HG02981 (cell line): Measurements from ENCODE around the gene PER2.

Source experiments
- ATAC-seq: cut with Tn5 transposase; IDR thresholded peaks from one replicate; pipeline ENCODE4 v1.9.1; 2021; ENCODE audit warnings: mild to moderate bottlenecking, moderate library complexity; ENCODE audit not compliant: unreplicated experiment

Gene PER2

DNA sequence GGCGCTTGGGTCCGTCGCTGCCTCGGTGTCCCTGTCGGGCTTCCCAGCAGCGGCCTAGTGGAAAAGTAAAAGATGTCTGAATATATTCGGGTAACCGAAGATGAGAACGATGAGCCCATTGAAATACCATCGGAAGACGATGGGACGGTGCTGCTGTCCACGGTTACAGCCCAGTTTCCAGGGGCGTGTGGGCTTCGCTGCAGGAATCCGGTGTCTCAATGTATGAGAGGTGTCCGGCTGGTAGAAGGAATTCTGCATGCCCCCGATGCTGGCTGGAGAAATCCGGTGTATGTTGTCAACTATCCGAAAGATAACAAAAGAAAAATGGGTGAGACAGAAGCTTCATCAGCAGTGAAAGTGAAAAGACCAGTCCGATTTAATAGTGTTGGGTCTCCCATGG lies 56.6 kb downstream of the PER2 start:
- ATAC-seq: no peak

DNA sequence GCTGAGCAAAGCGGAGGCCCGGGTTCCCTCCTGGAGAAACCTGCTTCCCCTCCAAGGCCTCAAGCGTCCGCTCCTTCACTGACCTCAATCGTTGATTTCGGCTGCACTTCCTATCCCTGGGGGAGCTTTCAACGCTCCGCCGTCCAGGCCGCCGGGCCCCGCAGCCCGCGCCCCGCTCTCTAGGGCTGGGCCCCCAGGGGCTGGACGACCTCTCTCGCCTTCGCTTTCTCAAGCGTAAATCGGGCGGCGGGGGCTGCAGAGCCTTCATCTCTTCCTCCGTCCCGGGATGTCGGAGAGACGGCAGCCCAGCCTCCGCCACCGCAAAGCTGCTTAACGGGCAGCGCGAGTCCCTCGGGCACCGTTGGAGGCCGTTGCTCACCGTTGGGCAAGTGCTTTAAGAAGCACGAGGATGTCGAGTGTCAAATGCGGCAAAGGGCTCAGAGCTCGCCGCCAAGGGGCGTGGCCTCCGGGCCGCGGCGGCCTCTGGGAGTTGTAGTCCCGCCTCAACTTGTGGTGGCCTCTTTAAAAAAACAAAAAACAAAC lies 57.1 kb downstream of the PER2 start:
- ATAC-seq: peak; percentile 63

DNA sequence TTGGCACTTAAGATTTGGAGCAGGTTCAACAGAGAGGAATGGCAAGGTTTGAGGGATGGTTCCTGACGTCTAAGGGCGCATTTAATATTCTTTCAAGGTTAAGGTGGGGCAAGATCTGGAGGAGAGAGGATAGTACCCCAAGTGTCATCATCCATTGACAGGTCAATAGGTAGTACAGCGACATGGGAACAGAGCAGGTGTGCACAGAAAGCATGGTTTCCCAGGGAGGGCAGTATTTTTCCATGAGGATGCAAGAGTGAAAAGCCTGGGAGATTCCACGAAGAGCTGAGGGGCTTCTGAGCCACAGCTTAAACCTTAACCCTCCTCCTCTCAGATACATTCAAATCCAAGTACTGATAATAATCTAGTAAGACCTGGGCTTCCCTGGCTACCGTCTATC lies 57.7 kb downstream of the PER2 start:
- no peak for ATAC-seq

DNA sequence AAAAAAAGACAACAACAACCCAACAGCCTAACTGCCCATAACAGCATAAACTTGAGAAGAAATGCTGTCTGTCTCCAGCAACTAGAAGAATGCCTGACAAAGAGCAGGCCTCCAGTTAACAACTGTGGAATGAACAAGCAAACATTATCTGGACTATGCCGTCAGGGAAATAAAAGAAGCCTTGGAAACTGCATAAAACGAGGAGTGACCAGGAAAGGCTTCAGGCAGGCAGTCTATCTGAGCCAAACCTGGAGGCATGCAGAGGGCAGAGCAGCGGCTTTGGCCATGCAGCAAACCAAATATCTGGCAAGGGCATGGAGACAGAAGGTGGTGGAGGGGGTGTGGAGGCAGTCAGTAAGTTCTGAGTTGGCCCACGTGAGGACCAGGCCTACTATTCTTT lies 59.7 kb downstream of the PER2 start:
- no peak for ATAC-seq

DNA sequence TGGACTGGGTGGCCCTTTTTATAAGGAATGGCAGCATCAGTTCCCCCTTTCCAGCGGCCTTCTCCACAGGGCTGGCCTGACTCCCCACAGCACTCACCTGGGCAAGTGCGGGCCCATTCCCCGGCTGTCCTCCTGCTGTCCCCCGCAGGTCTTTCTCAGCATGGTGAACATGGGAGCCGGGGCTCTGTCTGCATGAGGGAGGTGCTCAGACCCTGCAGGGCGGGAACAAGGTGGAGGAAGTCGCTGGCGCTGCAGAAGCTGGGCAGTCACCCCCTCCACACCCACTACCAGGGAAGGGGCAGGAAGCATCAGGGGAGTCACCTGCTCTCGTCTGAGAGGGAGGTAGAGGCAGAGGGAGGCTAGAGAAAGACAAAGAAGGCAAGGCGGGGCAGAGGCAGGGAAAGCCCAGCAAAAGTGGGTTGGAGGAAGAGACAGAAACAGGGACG lies 60.8 kb downstream of the PER2 start:
- ATAC-seq: no peak

DNA sequence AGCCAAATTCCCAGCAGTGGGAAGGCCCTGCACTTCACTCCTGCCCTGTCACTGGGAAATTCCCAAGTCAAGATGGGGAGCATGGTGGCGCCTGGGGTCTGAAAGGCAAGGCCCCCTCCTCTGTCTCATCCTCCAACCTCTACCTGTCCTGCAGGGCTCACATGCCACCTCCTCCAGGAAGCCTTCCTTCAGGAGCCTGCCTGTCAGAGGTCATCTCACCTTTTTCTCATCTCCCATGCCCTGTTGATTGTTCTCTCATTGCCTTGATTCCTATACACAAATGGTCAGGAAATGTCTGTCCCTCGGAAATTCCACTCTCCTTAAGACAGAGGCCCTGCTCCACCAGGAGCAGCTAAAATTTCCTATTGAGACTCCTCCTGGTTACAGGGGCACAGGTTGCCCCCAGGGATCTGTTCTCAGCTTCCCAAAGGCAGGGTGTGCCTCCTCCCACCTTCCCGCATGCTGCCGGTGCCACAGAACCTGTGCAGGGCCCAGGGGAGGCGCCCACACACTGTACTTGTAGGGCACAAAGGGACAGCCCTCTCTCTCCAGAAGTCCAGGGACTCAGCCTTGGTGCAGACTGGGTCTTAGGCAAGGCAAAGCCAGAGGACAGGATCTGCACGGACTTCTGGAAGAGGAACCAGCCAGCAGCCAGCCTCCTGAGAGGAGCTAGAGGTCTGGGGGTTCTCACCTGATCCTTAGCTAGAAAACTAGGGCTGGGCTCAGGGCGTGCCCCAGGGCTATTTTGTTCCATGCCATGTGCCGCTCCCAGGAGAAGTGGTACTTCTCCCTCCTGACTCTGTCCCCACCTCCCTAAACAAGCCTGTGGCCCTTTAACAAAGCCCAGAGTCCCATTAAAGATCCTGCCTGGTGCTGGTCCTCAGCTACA lies 61.5 kb downstream of the PER2 start:
- ATAC-seq: no peak

DNA sequence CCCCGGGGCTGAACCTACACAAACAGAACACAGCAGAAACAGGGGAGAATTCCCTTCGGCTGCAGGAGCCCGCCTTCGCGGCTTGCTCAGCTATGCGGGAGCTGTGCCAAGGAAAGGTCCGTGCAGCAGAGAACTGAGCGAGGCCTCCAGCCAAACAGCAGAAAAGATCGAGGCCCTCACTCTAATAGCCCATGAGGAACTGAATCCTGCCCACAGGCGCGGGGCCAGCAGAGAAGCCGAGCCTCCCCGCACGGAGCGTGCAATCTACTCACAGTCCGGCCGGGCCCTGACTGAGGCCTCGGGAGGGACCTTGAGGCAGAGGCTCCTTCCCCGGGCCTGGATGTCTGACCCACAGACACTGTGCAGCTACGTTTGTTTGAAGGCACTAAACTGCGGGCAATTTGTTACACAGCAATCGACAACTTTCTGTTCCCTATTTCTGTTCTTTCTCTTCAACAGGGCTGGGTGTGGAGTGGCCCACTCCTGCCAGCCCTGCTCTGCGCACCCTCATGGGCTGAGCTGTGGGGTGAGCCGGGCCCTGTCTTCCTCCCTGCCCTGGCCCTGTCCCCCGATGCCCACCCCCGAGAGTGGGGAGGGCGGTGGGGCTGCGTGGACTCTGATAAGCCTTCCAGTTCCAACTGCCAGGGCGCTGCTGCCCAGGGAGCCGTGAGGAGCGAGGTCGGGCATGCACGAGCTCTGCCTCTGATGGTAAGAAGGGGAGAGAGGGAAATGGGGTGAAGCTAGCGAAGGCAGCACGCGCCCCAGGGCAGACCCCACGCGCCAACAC lies 62.3 kb downstream of the PER2 start:
- ATAC-seq: no peak

DNA sequence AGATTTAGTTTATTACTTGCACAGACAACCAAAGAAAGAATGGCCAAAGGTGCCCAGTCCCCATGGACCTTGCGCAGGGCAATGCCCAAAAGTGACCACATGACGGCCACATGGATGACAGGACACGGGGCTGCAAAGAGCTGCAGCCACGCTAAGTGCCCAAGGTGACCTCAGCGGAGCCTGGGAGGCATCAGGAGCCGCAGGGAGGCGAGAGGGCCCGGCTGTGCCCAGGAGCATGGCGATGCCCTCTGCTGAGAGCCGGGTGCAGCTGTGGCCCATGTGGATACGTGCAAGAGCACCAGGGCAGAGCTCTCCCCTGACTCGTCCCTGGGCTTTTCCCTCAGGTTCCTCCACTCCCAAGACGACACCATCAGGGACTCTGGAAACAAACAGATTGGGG lies 63.3 kb downstream of the PER2 start:
- ATAC-seq: no peak

DNA sequence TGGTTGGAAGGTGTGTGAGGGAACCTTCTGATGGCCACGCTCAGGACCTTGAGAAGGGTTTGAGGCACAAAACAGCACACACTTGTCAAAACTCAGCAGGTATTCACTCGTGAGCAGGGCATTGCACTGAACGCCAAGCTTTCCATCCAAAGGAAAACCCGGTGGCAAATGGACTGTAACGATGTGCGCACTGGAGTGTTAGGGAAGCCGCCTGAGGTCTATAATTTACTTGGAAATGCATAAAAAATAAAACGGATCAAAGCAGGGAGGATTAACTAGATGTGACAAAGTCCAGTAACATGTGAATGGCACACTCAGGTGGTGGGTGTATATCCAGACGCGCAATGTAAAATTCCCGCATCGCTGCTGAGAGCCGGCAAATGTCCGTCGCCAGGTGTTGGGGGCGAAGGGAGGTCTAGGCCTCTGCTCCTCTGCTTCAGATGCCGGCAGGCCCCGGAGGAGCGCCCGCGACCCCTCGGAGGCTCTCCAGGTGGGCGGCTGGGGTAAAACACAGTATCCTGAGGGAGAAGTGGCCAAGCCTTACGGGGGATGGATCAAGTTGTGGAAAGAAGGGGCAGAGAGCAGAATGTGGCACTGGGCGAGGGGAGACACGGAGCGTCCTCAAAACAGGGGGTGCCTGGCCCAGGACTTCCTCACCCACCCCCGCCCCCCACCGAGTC lies 63.9 kb downstream of the PER2 start:
- no peak for ATAC-seq

DNA sequence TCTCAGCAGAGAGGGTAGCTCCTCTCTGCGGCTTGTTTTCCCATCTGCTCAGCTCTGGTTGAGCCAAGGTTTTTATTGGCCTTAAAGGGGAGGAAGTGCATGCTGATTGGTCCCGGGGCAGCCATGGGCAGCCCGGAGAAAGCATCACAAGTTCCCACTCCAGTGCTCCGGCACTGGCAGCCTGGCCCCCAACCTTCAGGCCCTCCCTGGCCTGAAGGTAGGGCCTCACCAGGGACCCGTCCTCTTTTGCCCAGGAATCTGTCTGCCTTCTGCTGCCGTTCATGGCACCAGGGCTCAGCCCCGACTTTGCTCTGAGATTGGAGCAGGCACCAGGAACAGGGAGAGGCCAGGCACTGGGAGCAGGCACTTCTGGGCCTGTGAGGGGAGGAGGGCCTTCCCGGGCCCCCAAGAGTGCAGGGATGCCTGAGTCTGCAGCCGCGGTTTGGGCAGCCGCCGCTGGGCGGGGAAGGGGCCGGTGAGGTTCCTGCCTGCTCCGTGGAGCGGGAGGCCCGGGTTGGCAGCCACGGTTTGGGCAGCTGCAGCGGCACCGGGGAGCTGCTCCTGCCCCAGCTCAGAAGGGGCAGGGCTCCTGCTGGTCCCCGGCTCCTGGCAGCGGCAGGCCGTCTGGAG lies 67.4 kb downstream of the PER2 start:
- no peak for ATAC-seq

DNA sequence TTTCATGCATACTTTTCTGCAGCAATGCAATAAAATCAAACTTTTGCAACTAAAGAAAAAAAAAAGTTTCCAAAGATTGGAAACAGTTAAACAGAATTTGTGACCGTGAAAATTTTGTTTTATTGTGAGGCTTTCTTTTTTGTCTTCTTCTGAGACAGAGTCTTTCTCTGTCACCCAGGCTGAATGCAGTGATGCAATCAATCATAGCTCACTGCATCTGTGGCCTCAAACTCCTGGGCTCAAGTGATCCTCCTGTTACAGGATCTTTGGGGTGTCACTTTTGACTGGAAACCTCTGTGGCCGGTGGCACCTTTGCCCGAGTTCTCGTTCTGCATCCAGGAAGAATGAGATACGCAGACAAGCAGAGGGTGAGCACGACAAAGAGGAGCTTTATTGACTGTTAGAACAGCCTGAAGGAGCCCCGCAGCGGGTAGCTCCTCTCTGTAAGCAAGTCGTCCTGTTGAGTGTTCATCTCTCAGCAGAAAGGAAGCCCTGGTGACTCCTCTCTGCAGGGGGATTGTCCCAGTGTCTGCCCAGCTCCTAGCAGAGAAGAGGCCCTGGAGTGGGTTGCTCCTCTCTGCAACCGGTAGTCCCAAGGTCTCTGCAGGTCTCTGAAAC lies 68.0 kb downstream of the PER2 start:
- ATAC-seq: no peak

DNA sequence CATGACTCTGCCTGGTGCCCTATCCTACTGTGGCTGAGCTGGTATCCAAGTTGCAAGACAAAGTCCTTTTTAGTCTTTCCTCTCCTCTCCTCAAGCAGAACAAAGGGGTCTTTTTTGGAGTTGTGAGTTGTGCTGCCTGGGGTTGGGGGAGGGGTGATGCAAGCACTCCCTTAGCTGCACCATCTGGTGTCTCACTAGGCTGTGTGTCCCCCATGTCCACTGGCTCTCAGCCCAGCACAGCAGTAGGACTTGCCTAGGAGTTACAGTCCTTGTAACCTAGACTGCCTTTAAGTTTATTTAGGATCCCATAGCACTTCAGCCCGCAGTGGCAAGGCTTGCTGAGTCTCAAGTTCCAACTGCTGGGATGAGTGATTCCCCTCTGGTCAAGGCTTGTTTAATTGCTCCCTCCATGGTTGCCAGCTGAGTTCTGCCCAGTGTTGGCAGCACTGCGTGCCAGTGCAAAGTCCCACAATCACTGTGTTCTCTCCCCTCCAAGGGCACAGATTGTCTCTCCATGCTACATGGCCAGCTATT lies 71.7 kb downstream of the PER2 start:
- ATAC-seq: no peak

DNA sequence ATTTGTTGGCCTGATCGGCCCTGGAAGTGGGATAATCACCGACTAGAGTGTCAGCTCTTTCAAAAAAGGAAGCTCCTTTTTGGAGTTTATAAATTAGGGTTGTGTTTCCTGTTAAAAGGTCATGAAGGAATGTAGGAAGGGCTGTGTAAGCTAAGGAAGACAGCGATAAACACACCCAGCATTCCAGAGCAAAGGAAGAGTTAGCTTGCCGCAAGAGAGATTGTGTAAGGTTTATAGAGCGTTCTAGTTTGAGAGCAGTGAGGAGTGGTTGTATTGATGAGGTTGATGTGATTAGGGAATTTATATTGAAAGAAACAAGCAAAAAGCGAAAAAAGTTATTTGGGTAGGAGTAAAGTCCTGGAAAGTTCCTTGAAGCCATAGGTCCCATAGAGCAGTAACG lies 81.4 kb downstream of the PER2 start:
- ATAC-seq: no peak

DNA sequence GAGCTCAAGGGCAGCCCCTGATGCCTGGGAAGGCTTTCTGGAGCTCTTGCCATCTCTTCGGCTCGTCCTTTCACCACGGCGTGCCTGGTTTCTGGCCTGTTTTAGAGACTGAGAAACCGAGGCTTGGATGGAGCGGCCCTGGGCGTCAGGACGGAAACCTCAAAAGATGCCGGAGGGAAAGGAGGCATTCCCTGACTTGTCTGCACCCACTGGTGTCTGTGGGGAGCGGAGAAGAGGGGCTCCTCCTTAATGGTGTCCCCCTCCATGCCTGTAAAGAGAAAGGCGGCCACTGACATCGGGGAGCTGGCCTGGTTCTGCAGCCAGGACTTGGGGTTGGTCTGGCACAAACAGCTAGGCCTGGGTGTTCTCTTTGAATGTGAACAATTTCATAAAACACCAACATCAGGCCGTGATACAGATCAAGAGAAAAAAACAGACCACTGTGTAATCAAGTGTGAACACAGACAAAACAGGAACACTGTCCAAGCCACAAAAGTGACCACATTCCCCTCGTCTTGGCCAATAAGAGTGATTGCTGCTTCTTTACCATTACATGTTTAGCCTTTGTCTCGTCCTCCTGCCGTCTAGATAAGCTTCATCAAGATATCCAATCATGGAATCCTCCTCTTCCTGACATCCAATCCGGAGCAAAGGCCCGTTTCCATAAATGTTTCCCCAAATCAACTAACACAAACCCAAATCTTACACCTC lies 84.3 kb downstream of the PER2 start:
- ATAC-seq: peak; percentile 8

DNA sequence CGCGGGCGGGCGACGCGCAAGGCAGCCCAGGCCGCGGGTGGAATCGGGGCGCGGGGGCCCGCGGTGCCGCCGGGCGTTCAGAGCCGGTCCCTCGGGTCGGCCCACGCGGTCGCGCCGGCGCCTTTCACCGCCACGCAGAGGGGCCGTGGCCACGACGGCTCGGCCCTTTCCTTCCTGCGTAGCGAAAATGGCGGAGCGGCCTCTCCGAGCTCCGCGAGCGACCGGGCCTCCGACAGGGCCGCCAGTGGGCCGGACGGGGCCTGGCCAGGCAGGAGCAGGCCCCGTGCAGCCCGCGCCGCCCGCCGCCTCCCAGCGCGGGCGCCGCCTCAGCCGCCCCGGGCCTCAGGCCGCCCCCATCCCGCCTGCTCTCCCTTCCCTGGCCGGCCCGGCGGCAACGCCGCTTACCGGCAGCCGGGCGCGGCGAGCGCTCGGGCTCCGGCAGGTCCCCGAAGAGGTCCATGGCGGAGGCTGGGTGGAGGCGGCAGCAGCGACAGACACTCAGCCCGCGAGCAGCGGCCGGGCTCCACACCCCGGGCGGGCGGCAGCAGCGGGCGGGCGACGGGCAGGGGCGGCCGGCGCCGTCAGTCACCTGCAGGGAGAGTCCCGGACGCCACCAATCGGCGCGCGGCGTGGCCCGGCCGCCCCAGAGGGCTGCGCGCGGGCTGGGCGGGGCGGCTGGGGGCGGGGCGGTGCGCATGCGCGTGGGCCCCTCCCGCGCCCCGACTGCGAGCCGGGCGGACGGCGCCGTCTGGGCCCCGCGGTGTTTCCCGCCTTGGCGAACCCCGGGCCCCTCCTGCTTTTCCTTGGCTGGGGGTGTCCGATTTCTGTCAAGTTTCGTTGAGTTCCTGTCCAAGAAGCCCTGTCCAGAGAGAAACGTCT lies 85.1 kb downstream of the PER2 start, which contains the start of gene ILKAP:
Gene ILKAP (minus strand): TSS at position 602 of the 879 bp plus-strand sequence. CDS start 142 bp downstream, at position 460.
- ATAC-seq: peak; percentile 97

DNA sequence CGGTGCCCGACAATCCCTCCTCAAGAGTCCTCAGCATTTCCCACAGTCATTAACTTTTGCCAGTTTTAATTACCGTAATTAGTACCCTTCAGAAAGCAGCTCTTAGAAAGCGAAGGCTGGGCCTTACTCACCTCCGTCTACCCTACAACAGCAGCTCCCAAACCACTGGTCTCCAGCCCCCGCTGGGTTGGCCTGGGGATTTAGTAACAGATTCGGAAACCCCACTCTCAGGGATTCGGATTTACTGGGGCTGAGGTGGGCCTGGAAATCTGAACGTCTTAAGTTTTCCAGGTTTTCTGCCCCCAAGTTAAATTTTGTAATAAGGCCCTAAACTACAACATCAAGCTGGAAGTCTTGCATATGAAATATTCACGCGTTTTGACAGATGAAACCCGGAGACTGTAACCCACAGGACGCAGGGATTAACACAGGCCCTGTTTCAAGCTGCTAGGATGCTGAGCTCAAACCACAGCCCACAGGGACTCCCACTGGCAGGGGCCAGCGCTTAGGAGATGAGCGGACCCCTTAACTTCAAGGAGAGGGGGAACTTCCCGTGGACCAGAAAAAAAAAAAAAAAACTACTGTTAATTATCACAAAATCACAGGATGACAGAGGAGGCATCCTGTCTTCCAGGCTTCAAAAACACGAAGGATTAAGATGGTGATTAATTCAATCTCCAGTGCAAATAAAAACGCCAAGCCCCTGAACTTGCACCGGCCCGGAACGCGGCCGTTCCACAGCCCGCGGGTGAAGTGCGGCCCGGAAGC lies 85.9 kb downstream of the PER2 start:
- ATAC-seq: no peak
